HCT116 (cell line): ENCODE data around the gene NFIA. TPM values are rescaled to one million over a fixed set of nuclear protein-coding genes. Genes with fewer than 3 reads are reported as not detected.

ENCODE experiments used
- ATAC-seq: fragments of 200-7000 bp; cut with Tn5 transposase; 2 replicates; pipeline ENCODE4 v1.9.1; 2020; ENCODE audit warnings: mild to moderate bottlenecking, moderate library complexity
- BruUV-seq: library from RNA; stranded (reverse); fragments of 400-500 nt; replicated peaks from 2 replicates; lab custom pipeline; 2021; lab: Mats Ljungman, UMichigan
- CTCF ChIA-PET: fragments of 300-600 bp; sonication (Branson Sonifier 250); formaldehyde crosslinking; loops from one replicate; lab custom pipeline; 2021; ENCODE audit warnings: antibody characterized with exemption; lab: Charles Lee
- POLR2A ChIA-PET: fragments of 300-600, 350-600 bp; sonication (Branson Sonifier 250); formaldehyde crosslinking; loops from one replicate; lab custom pipeline; 2021; ENCODE audit warnings: antibody characterized with exemption; lab: Charles Lee
- RAD21 ChIA-PET, 2 experiments: fragments of 300-600 bp; sonication (Branson Sonifier 250); formaldehyde crosslinking; loops; one replicate each; lab custom pipeline; 2023; ENCODE audit warnings: low total read pairs in 2 of 2; ENCODE audit not compliant: uncharacterized antibody in 2 of 2, unreplicated experiment in 2 of 2, low non-redundant PET in 1 of 2; lab: Charles Lee
- DNase-seq: peaks from one replicate; pipeline ENCODE4 v3.0.0-alpha.2; 2010; ENCODE audit warnings: low read depth, low spot score
- H2AFZ ChIP-seq: fragments of 200-600 bp; shearing (Covaris generic), sonication (generic); 2 replicates; pipeline ENCODE4 v1.6.1; 2017; ENCODE audit warnings: low read depth, mixed run types, mixed read lengths, antibody characterized with exemption, low read length; ENCODE audit not compliant: poor library complexity, severe bottlenecking
- H3K27ac ChIP-seq: 2 replicates; pipeline ENCODE4 v1.5.1; 2012; ENCODE audit warnings: low read depth, low read length
- H3K27me3 ChIP-seq: fragments of 200-600 bp; sonication (generic); 2 replicates; pipeline ENCODE4 v1.6.1; 2016; ENCODE audit warnings: mixed run types, low read length, mixed read lengths; ENCODE audit not compliant: insufficient read depth
- H3K36me3 ChIP-seq, 2 experiments: fragments of 200-500 bp in 1 of 2; fragments of 200-600 bp in 1 of 2; sonication (Bioruptor generic) in 1 of 2; sonication (generic) in 1 of 2; 2 replicates each; pipeline versions ENCODE4 v1.5.1 to v1.6.1; 2014 to 2016; ENCODE audit warnings: low read length in 2 of 2, inconsistent platforms in 1 of 2, mixed read lengths in 1 of 2, mixed run types in 1 of 2; ENCODE audit not compliant: insufficient read depth in 2 of 2, control insufficient read depth in 1 of 2
- H3K4me1 ChIP-seq, 2 experiments: fragments of 200-600 bp in 1 of 2; sonication (generic) in 1 of 2; 2 replicates each; pipeline versions ENCODE4 v1.5.1 to v1.6.1; 2012 to 2017; ENCODE audit warnings: low read length in 2 of 2, inconsistent platforms in 1 of 2, mild to moderate bottlenecking in 1 of 2, mixed read lengths in 1 of 2, mixed run types in 1 of 2, moderate library complexity in 1 of 2; ENCODE audit not compliant: insufficient read depth in 2 of 2, control insufficient read depth in 1 of 2
- H3K4me2 ChIP-seq: fragments of 200-600 bp; sonication (generic); 2 replicates; pipeline ENCODE4 v1.6.1; 2017; ENCODE audit warnings: mixed run types, low read length, mixed read lengths
- H3K4me3 ChIP-seq, 2 experiments: fragments of 200-600 bp in 1 of 2; sonication (generic) in 1 of 2; replicated peaks in 1 of 2; 2 replicates each; pipeline ENCODE4 v1.5.1; 2011 to 2016; ENCODE audit warnings: low read length in 2 of 2, control low read depth in 1 of 2, low read depth in 1 of 2, mild to moderate bottlenecking in 1 of 2, mixed read lengths in 1 of 2, mixed run types in 1 of 2
- H3K79me2 ChIP-seq: fragments of 200-600 bp; sonication (generic); 2 replicates; pipeline ENCODE4 v1.6.1; 2017; ENCODE audit warnings: mild to moderate bottlenecking, mixed run types, low read length, moderate library complexity, mixed read lengths; ENCODE audit not compliant: insufficient read depth
- H3K9ac ChIP-seq: fragments of 200-600 bp; sonication (generic); 2 replicates; pipeline ENCODE4 v1.6.1; 2016; ENCODE audit warnings: low read length, mixed read lengths
- H3K9me2 ChIP-seq: fragments of 200-600 bp; sonication (generic), shearing (Covaris generic); 2 replicates; pipeline ENCODE4 v1.6.1; 2017; ENCODE audit warnings: mixed run types, mild to moderate bottlenecking, moderate library complexity; ENCODE audit not compliant: insufficient read depth
- H3K9me3 ChIP-seq, 2 experiments: fragments of 200-500 bp in 1 of 2; fragments of 200-600 bp in 1 of 2; sonication (Bioruptor generic) in 1 of 2; sonication (generic) in 1 of 2; 2 replicates each; pipeline ENCODE4 v1.6.1; 2014 to 2017; ENCODE audit warnings: low read length in 2 of 2, mixed read lengths in 2 of 2, inconsistent platforms in 1 of 2, low read depth in 1 of 2, mild to moderate bottlenecking in 1 of 2, mixed run types in 1 of 2, moderate library complexity in 1 of 2; ENCODE audit not compliant: control insufficient read depth in 1 of 2, insufficient read depth in 1 of 2
- H4K20me1 ChIP-seq: fragments of 200-600 bp; sonication (generic), shearing (Covaris generic); 2 replicates; pipeline ENCODE4 v1.6.1; 2017; ENCODE audit warnings: mixed run types, mild to moderate bottlenecking, moderate library complexity; ENCODE audit not compliant: insufficient read depth
- ATF3 ChIP-seq: IDR thresholded peaks from 2 replicates; pipeline ENCODE4 v1.6.1; 2012
- CBX3 ChIP-seq: IDR thresholded peaks from 2 replicates; pipeline ENCODE4 v1.6.1; 2012; ENCODE audit warnings: low read depth
- CTCF ChIP-seq, 3 experiments: fragments of 200-600 bp in 1 of 3; sonication (generic) in 1 of 3; IDR thresholded peaks in 2 of 3; conservative IDR thresholded peaks in 1 of 3; 2 replicates each; pipeline ENCODE4 v1.5.1; 2012 to 2017; ENCODE audit warnings: low read depth in 2 of 3, low read length in 2 of 3, antibody characterized with exemption in 1 of 3, borderline replicate concordance in 1 of 3, control low read depth in 1 of 3, mild to moderate bottlenecking in 1 of 3, mixed read lengths in 1 of 3, mixed run types in 1 of 3, moderate library complexity in 1 of 3; ENCODE audit not compliant: insufficient read depth in 1 of 3
- FOSL1 ChIP-seq: IDR thresholded peaks from 2 replicates; pipeline ENCODE4 v1.6.1; 2012; ENCODE audit warnings: low read depth
- POLR2A ChIP-seq: IDR thresholded peaks from 2 replicates; pipeline ENCODE4 v1.7.0; 2011; ENCODE audit warnings: borderline replicate concordance; ENCODE audit not compliant: insufficient read depth, insufficient read length; ENCODE audit errors: extremely low read depth
- RAD21 ChIP-seq: IDR thresholded peaks from 2 replicates; pipeline ENCODE4 v1.6.1; 2012; ENCODE audit warnings: low read depth, mild to moderate bottlenecking
- REST ChIP-seq: IDR thresholded peaks from 2 replicates; pipeline ENCODE4 v1.6.1; 2012; ENCODE audit warnings: low read depth
- TCF7L2 ChIP-seq: IDR thresholded peaks from 2 replicates; pipeline ENCODE4 v1.7.0; 2011; ENCODE audit warnings: borderline replicate concordance, inconsistent platforms; ENCODE audit not compliant: insufficient read depth, insufficient read length; ENCODE audit errors: extremely low read depth
- YY1 ChIP-seq: IDR thresholded peaks from 2 replicates; pipeline ENCODE4 v1.6.1; 2011; ENCODE audit warnings: low read length, low read depth, moderate library complexity, mild to moderate bottlenecking; ENCODE audit not compliant: insufficient replicate concordance; ENCODE audit errors: extremely low read depth
- intact Hi-C: fragments of 100-400 bp; cut with micrococcal nuclease; formaldehyde crosslinking; loops from 2 replicates; pipeline ENCODE4 v1.10.0; 2022
- total RNA-seq: library from RNA; stranded (reverse); gene quantifications from one replicate; pipeline ENCODE4 v1.2.1, GENCODE V29; 2021; ENCODE audit not compliant: unreplicated experiment

NFIA gene
- total RNA-seq, 1 experiment from 2014 or later = 17.2 TPM

- H3K9me3 ChIP-seq = no peaks in the 10 kb centered on the region
- H3K9ac ChIP-seq = no peak overlapping the region
- RAD21 ChIA-PET = no interaction called here
- ATAC-seq (no peak), DNase-seq (no peak)
- H3K4me3 ChIP-seq = no peak overlapping the region
- H3K27ac ChIP-seq = no peak overlapping the region
- no peaks in the 10 kb centered on the region for H3K9me2 ChIP-seq
- BruUV-seq = no TSS peak
- H3K4me1 ChIP-seq = no peaks in the 10 kb centered on the region
- H3K36me3 ChIP-seq = no peaks in the 10 kb centered on the region
- H2AFZ ChIP-seq = no peak overlapping the region
- intact Hi-C loops = no loop called here
- H4K20me1 ChIP-seq = no peaks in the 10 kb centered on the region
- TF ChIP-seq FOSL1 = no peak
- no peak for TF ChIP-seq CTCF (IDR thresholded peaks at IDR 0.05 in 2 of 3, conservative IDR thresholded peaks at IDR 0.05 in 1 of 3; ENCODE audit: borderline replicate concordance in 1 of 3, insufficient read depth in 1 of 3, low read depth in 2 of 3, low read length in 2 of 3)
- TF ChIP-seq ATF3 = no peak
- no peak for TF ChIP-seq CBX3
- TF ChIP-seq RAD21 = no peak
- TF ChIP-seq POLR2A = no peak
- no peak for TF ChIP-seq YY1
- TF ChIP-seq, all 23 proteins: peak for 0
- ChIA-PET POLR2A (no interaction called here), CTCF (no interaction called here)
- Histone ChIP-seq H3K4me2 (no peak overlapping the region), H3K27me3 (no peaks in the 10 kb centered on the region), H3K79me2 (no peaks in the 10 kb centered on the region)
Observed at GRCh38 chr1:61504305-61504704, 421.9 kb downstream of the NFIA start.

GRCh38 chr1:61504852-61505390 lies 422.6 kb downstream of the NFIA start:
- no TSS peak for BruUV-seq
- RAD21 ChIA-PET = no interaction called here
- TF ChIP-seq TCF7L2 (no peak), REST (no peak), CBX3 (no peak), YY1 (no peak), CTCF (IDR thresholded peaks at IDR 0.05 in 2 of 3, conservative IDR thresholded peaks at IDR 0.05 in 1 of 3; ENCODE audit: borderline replicate concordance in 1 of 3, insufficient read depth in 1 of 3, low read depth in 2 of 3, low read length in 2 of 3) (no peak)

More at GRCh38 chr1:61504852-61505390, 422.6 kb downstream of the NFIA start:
- Histone ChIP-seq H3K9me3 (0 out of 4 replicates have a peak, but pooled peaks cover 0 to under 1% of the 10 kb centered on the region in 2 experiments), H2AFZ (no peak overlapping the region), H3K36me3 (no peaks in the 10 kb centered on the region), H4K20me1 (no peaks in the 10 kb centered on the region), H3K27ac (no peak overlapping the region), H3K4me2 (no peak overlapping the region), H3K4me1 (no peaks in the 10 kb centered on the region), H3K9me2 (no peaks in the 10 kb centered on the region), H3K4me3 (no peak overlapping the region), H3K27me3 (no peaks in the 10 kb centered on the region), H3K79me2 (no peaks in the 10 kb centered on the region), H3K9ac (no peak overlapping the region)
- intact Hi-C loops = no loop called here
- ATAC-seq (no peak), DNase-seq (no peak)
- ChIA-PET CTCF (no interaction called here), POLR2A (no interaction called here)
